HCT116 (cell line): ENCODE results near the gene CDC42BPA. TPM values are rescaled to one million over a fixed set of nuclear protein-coding genes. Genes with fewer than 3 reads are reported as not detected.

ENCODE experiments used
- ATAC-seq: fragments of 200-7000 bp; cut with Tn5 transposase; 2 replicates; pipeline ENCODE4 v1.9.1; 2020; ENCODE audit warnings: mild to moderate bottlenecking, moderate library complexity
- BruUV-seq: library from RNA; stranded (reverse); fragments of 400-500 nt; replicated peaks from 2 replicates; lab custom pipeline; 2021; lab: Mats Ljungman, UMichigan
- CTCF ChIA-PET: fragments of 300-600 bp; sonication (Branson Sonifier 250); formaldehyde crosslinking; loops from one replicate; lab custom pipeline; 2021; ENCODE audit warnings: antibody characterized with exemption; lab: Charles Lee
- POLR2A ChIA-PET: fragments of 300-600, 350-600 bp; sonication (Branson Sonifier 250); formaldehyde crosslinking; loops from one replicate; lab custom pipeline; 2021; ENCODE audit warnings: antibody characterized with exemption; lab: Charles Lee
- RAD21 ChIA-PET, 2 experiments: fragments of 300-600 bp; sonication (Branson Sonifier 250); formaldehyde crosslinking; loops; one replicate each; lab custom pipeline; 2023; ENCODE audit warnings: low total read pairs in 2 of 2; ENCODE audit not compliant: uncharacterized antibody in 2 of 2, unreplicated experiment in 2 of 2, low non-redundant PET in 1 of 2; lab: Charles Lee
- DNase-seq: peaks from one replicate; pipeline ENCODE4 v3.0.0-alpha.2; 2010; ENCODE audit warnings: low read depth, low spot score
- H2AFZ ChIP-seq: fragments of 200-600 bp; shearing (Covaris generic), sonication (generic); 2 replicates; pipeline ENCODE4 v1.6.1; 2017; ENCODE audit warnings: low read depth, mixed run types, mixed read lengths, antibody characterized with exemption, low read length; ENCODE audit not compliant: poor library complexity, severe bottlenecking
- H3K27ac ChIP-seq: 2 replicates; pipeline ENCODE4 v1.5.1; 2012; ENCODE audit warnings: low read depth, low read length
- H3K27me3 ChIP-seq: fragments of 200-600 bp; sonication (generic); 2 replicates; pipeline ENCODE4 v1.6.1; 2016; ENCODE audit warnings: mixed run types, low read length, mixed read lengths; ENCODE audit not compliant: insufficient read depth
- H3K36me3 ChIP-seq, 2 experiments: fragments of 200-500 bp in 1 of 2; fragments of 200-600 bp in 1 of 2; sonication (Bioruptor generic) in 1 of 2; sonication (generic) in 1 of 2; 2 replicates each; pipeline versions ENCODE4 v1.5.1 to v1.6.1; 2014 to 2016; ENCODE audit warnings: low read length in 2 of 2, inconsistent platforms in 1 of 2, mixed read lengths in 1 of 2, mixed run types in 1 of 2; ENCODE audit not compliant: insufficient read depth in 2 of 2, control insufficient read depth in 1 of 2
- H3K4me1 ChIP-seq, 2 experiments: fragments of 200-600 bp in 1 of 2; sonication (generic) in 1 of 2; 2 replicates each; pipeline versions ENCODE4 v1.5.1 to v1.6.1; 2012 to 2017; ENCODE audit warnings: low read length in 2 of 2, inconsistent platforms in 1 of 2, mild to moderate bottlenecking in 1 of 2, mixed read lengths in 1 of 2, mixed run types in 1 of 2, moderate library complexity in 1 of 2; ENCODE audit not compliant: insufficient read depth in 2 of 2, control insufficient read depth in 1 of 2
- H3K4me2 ChIP-seq: fragments of 200-600 bp; sonication (generic); 2 replicates; pipeline ENCODE4 v1.6.1; 2017; ENCODE audit warnings: mixed run types, low read length, mixed read lengths
- H3K4me3 ChIP-seq, 2 experiments: fragments of 200-600 bp in 1 of 2; sonication (generic) in 1 of 2; replicated peaks in 1 of 2; 2 replicates each; pipeline ENCODE4 v1.5.1; 2011 to 2016; ENCODE audit warnings: low read length in 2 of 2, control low read depth in 1 of 2, low read depth in 1 of 2, mild to moderate bottlenecking in 1 of 2, mixed read lengths in 1 of 2, mixed run types in 1 of 2
- H3K79me2 ChIP-seq: fragments of 200-600 bp; sonication (generic); 2 replicates; pipeline ENCODE4 v1.6.1; 2017; ENCODE audit warnings: mild to moderate bottlenecking, mixed run types, low read length, moderate library complexity, mixed read lengths; ENCODE audit not compliant: insufficient read depth
- H3K9ac ChIP-seq: fragments of 200-600 bp; sonication (generic); 2 replicates; pipeline ENCODE4 v1.6.1; 2016; ENCODE audit warnings: low read length, mixed read lengths
- H3K9me2 ChIP-seq: fragments of 200-600 bp; sonication (generic), shearing (Covaris generic); 2 replicates; pipeline ENCODE4 v1.6.1; 2017; ENCODE audit warnings: mixed run types, mild to moderate bottlenecking, moderate library complexity; ENCODE audit not compliant: insufficient read depth
- H3K9me3 ChIP-seq, 2 experiments: fragments of 200-500 bp in 1 of 2; fragments of 200-600 bp in 1 of 2; sonication (Bioruptor generic) in 1 of 2; sonication (generic) in 1 of 2; 2 replicates each; pipeline ENCODE4 v1.6.1; 2014 to 2017; ENCODE audit warnings: low read length in 2 of 2, mixed read lengths in 2 of 2, inconsistent platforms in 1 of 2, low read depth in 1 of 2, mild to moderate bottlenecking in 1 of 2, mixed run types in 1 of 2, moderate library complexity in 1 of 2; ENCODE audit not compliant: control insufficient read depth in 1 of 2, insufficient read depth in 1 of 2
- H4K20me1 ChIP-seq: fragments of 200-600 bp; sonication (generic), shearing (Covaris generic); 2 replicates; pipeline ENCODE4 v1.6.1; 2017; ENCODE audit warnings: mixed run types, mild to moderate bottlenecking, moderate library complexity; ENCODE audit not compliant: insufficient read depth
- CBX3 ChIP-seq: IDR thresholded peaks from 2 replicates; pipeline ENCODE4 v1.6.1; 2012; ENCODE audit warnings: low read depth
- EGR1 ChIP-seq: IDR thresholded peaks from 2 replicates; pipeline ENCODE4 v1.6.1; 2012; ENCODE audit warnings: low read depth
- EZH2 ChIP-seq: fragments of 200-600 bp; sonication (generic); IDR thresholded peaks from 2 replicates; pipeline ENCODE4 v1.6.1; 2017; ENCODE audit warnings: antibody characterized with exemption, mixed run types
- EZH2phosphoT487 ChIP-seq: fragments of 200-600 bp; IDR thresholded peaks from 2 replicates; pipeline ENCODE4 v1.6.1; 2018; ENCODE audit warnings: antibody characterized with exemption, borderline replicate concordance
- FOSL1 ChIP-seq: IDR thresholded peaks from 2 replicates; pipeline ENCODE4 v1.6.1; 2012; ENCODE audit warnings: low read depth
- JUND ChIP-seq: IDR thresholded peaks from 2 replicates; pipeline ENCODE4 v1.6.1; 2012
- POLR2A ChIP-seq: IDR thresholded peaks from 2 replicates; pipeline ENCODE4 v1.7.0; 2011; ENCODE audit warnings: borderline replicate concordance; ENCODE audit not compliant: insufficient read depth, insufficient read length; ENCODE audit errors: extremely low read depth
- POLR2AphosphoS5 ChIP-seq: IDR thresholded peaks from 2 replicates; pipeline ENCODE4 v1.6.1; 2011; ENCODE audit warnings: mild to moderate bottlenecking, low read depth, low read length, moderate library complexity
- SP1 ChIP-seq: IDR thresholded peaks from 2 replicates; pipeline ENCODE4 v1.6.1; 2012; ENCODE audit warnings: low read depth
- SRF ChIP-seq: IDR thresholded peaks from 2 replicates; pipeline ENCODE4 v1.6.1; 2012; ENCODE audit warnings: low read depth
- TCF7L2 ChIP-seq: IDR thresholded peaks from 2 replicates; pipeline ENCODE4 v1.7.0; 2011; ENCODE audit warnings: borderline replicate concordance, inconsistent platforms; ENCODE audit not compliant: insufficient read depth, insufficient read length; ENCODE audit errors: extremely low read depth
- YY1 ChIP-seq: IDR thresholded peaks from 2 replicates; pipeline ENCODE4 v1.6.1; 2011; ENCODE audit warnings: low read length, low read depth, moderate library complexity, mild to moderate bottlenecking; ENCODE audit not compliant: insufficient replicate concordance; ENCODE audit errors: extremely low read depth
- ZFX ChIP-seq: fragments of 450-650 bp; IDR thresholded peaks from 2 replicates; pipeline ENCODE4 v1.6.1; 2017
- ZNF274 ChIP-seq: fragments of 200-500 bp; sonication (Bioruptor generic); IDR thresholded peaks from 2 replicates; pipeline ENCODE4 v1.6.1; 2014; ENCODE audit warnings: mild to moderate bottlenecking, low read depth, low read length, inconsistent platforms
- intact Hi-C: fragments of 100-400 bp; cut with micrococcal nuclease; formaldehyde crosslinking; loops from 2 replicates; pipeline ENCODE4 v1.10.0; 2022
- total RNA-seq: library from RNA; stranded (reverse); gene quantifications from one replicate; pipeline ENCODE4 v1.2.1, GENCODE V29; 2021; ENCODE audit not compliant: unreplicated experiment
- TF ChIP-seq, protein P1 (sequence below): IDR thresholded peaks from 2 replicates; pipeline ENCODE4 v1.6.1; 2012
- TF ChIP-seq, protein P2 (sequence below): IDR thresholded peaks from 2 replicates; pipeline ENCODE4 v1.6.1; 2012
- TF ChIP-seq, protein P3 (sequence below): IDR thresholded peaks from 2 replicates; pipeline ENCODE4 v1.6.1; 2011; ENCODE audit warnings: mild to moderate bottlenecking, low read length, moderate library complexity; ENCODE audit not compliant: insufficient replicate concordance; ENCODE audit errors: extremely low read depth

CDC42BPA gene
- total RNA-seq, 1 experiment from 2014 or later, result 44.0 TPM

DNA sequence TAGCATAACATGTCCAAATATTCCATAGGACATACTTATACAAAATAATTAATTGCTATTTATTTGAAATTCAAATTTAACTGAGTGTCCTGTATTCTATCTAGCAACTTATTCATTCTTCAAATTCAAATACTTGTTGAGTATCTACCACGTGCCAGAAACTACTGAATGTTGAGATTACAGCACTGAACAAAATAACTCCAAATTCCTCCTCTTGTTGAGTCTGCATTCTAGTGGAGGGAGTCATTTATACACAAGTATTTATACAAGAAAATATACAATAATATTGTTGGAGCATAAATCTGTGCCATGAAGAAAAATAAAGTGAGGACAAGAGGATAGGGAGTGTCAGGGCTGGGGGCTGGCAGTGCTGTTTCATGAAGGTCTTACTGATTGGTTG is 43.7 kb upstream of the CDC42BPA start:
- RAD21 ChIA-PET, result no interaction called here

DNA sequence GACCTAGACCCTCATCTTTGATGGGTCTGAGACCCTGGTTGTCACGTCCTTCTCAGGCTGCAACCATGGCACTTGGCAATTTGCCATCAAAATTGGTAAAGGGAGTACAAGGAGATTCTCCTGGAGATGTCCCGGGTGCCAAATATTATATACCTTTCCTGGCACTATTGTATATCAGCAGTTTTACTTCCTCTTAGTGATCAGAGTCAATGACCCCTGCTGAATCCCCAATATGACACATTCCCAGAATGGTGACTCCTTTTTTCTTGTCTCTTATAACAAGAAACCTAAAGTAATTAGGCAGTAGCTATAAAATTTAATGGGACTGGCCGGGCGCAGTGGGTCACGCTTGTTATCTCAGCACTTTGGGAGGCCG is 39.6 kb upstream of the CDC42BPA start:
- ATAC-seq, result no peak
- TF ChIP-seq ZFX (no peak), FOSL1 (no peak), EGR1 (no peak), SP1 (no peak), CBX3 (no peak), TCF7L2 (no peak), ZNF274 (no peak), EZH2 (no peak), POLR2A (no peak), POLR2AphosphoS5 (no peak; the same call in 1 of the 2 replicates), SRF (no peak), JUND (no peak), EZH2phosphoT487 (no peak), YY1 (no peak)
- TF ChIP-seq, protein P1, sequence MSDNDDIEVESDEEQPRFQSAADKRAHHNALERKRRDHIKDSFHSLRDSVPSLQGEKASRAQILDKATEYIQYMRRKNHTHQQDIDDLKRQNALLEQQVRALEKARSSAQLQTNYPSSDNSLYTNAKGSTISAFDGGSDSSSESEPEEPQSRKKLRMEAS, result no peak
- TF ChIP-seq, protein P2, sequence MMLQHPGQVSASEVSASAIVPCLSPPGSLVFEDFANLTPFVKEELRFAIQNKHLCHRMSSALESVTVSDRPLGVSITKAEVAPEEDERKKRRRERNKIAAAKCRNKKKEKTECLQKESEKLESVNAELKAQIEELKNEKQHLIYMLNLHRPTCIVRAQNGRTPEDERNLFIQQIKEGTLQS, result no peak
- TF ChIP-seq, protein P3, sequence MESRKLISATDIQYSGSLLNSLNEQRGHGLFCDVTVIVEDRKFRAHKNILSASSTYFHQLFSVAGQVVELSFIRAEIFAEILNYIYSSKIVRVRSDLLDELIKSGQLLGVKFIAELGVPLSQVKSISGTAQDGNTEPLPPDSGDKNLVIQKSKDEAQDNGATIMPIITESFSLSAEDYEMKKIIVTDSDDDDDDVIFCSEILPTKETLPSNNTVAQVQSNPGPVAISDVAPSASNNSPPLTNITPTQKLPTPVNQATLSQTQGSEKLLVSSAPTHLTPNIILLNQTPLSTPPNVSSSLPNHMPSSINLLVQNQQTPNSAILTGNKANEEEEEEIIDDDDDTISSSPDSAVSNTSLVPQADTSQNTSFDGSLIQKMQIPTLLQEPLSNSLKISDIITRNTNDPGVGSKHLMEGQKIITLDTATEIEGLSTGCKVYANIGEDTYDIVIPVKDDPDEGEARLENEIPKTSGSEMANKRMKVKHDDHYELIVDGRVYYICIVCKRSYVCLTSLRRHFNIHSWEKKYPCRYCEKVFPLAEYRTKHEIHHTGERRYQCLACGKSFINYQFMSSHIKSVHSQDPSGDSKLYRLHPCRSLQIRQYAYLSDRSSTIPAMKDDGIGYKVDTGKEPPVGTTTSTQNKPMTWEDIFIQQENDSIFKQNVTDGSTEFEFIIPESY, result no peak
- TF ChIP-seq, all 23 proteins: peak for 0
- Histone ChIP-seq H3K9ac (peak overlapping the region; percentile 51; the same call in 1 of the 2 replicates), H4K20me1 (no peaks in the 10 kb centered on the region), H2AFZ (peak overlapping the region; percentile 42), H3K4me2 (peak overlapping the region; percentile 80), H3K9me3 (no peaks in the 10 kb centered on the region), H3K79me2 (no peaks in the 10 kb centered on the region), H3K27me3 (no peaks in the 10 kb centered on the region), H3K36me3 (no peaks in the 10 kb centered on the region), H3K4me1 (peaks cover 21 to 26% of the 10 kb centered on the region in 2 experiments), H3K9me2 (no peaks in the 10 kb centered on the region), H3K27ac (peak overlapping the region; percentile 68), H3K4me3 (peak overlapping the region in 1 of 2 experiments; percentile 47; a peak in 2 of 4 replicates)
- POLR2A ChIA-PET, result interaction anchor here (0.9 to 1.6 kb wide), 2 partner anchors 10 to 74 kb away, joined by 3 to 4 read pairs; no protein-coding TSS in a partner anchor
- no TSS peak for BruUV-seq
- RAD21 ChIA-PET, result no interaction called here
- intact Hi-C loops, result loop anchor here (5.0 kb wide), 1 partner anchor 41 kb away; the partner anchor contains the start of gene CDC42BPA
- CTCF ChIA-PET, result interaction anchor here (0.9 kb wide), 1 partner anchor 14 kb away, joined by 3 read pairs; no protein-coding TSS in a partner anchor
- no peak for DNase-seq

More for the DNA sequence above, 43.7 kb upstream of the CDC42BPA start:
- no TSS peak for BruUV-seq
- intact Hi-C loops, result no loop called here
- Histone ChIP-seq H2AFZ (peak overlapping the region; percentile 41), H3K79me2 (no peaks in the 10 kb centered on the region), H3K4me1 (peaks cover 13 to 21% of the 10 kb centered on the region in 2 experiments), H3K27ac (no peak overlapping the region), H3K9me3 (no peaks in the 10 kb centered on the region), H3K4me3 (no peak overlapping the region), H3K27me3 (no peaks in the 10 kb centered on the region), H3K9ac (no peak overlapping the region), H3K4me2 (no peak overlapping the region), H4K20me1 (no peaks in the 10 kb centered on the region), H3K9me2 (no peaks in the 10 kb centered on the region), H3K36me3 (no peaks in the 10 kb centered on the region)
- ChIA-PET POLR2A (no interaction called here), CTCF (no interaction called here)
- TF ChIP-seq POLR2AphosphoS5, result no peak
- ATAC-seq (no peak), DNase-seq (no peak)
